ENCODE results near the gene DNM3. TPM values are rescaled to one million over a fixed set of nuclear protein-coding genes. Genes with fewer than 3 reads are reported as not detected.
A peak's percentile ranks its signal among the peaks of the same experiment; 100 is the strongest.

Gene DNM3
- total RNA-seq, 1 donor from 2014 or later: 1.7 TPM

GRCh38 chr1:172215006-172215405, 373.7 kb downstream of the DNM3 start:
- DNase-seq (no peak), ATAC-seq (ENCODE audit: poor library complexity) (no peak)
- intact Hi-C loops (cut with DNase I): no loop called here

DNA sequence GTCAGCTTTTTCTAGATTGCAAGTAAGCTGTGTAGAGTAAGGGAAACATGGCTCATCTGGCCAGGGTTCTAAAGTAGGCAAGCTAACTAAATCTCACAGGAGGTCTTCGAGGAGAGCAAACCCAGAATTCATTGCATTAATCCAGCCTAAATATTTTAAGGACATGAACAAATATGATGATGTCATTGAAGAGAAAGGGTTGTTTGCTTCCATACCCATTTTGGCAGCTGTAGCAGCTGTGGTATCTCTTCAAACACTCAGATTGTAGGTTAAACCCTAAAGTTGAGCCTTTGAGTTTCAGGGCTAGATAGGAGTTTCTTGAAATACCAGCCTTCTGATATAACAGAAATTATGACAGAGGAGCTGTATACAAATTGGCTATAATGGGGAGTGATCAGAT, 378.7 kb downstream of the DNM3 start:
- intact Hi-C loops (cut with DNase I): no loop called here
- no peak for DNase-seq
- ATAC-seq (ENCODE audit: poor library complexity): no peak

DNA sequence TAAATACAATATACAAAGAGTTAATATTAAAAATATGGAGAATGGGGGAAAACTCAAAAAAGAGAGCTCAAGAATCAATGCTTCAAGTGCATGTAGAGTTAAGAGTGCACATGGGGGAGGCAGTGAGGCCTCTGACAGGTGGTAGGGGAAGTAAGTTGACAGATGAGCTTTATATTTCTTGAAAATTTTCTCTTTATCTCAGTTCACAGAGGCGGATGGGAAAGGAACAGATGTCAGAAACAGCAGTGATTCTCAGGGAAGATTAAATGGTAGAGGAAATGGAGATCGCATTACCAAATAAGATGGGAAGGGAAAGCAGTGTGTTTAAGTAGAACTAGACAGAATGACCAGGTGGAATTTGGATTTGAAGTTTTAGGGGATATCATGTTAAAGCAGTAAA, 379.1 kb downstream of the DNM3 start:
- intact Hi-C loops (cut with DNase I): no loop called here
- DNase-seq (no peak), ATAC-seq (ENCODE audit: poor library complexity) (no peak)

- DNase-seq: no peak
- ATAC-seq (ENCODE audit: poor library complexity): no peak
- intact Hi-C loops (cut with DNase I): no loop called here
Observed at GRCh38 chr1:172221436-172221835, 380.1 kb downstream of the DNM3 start.

DNA sequence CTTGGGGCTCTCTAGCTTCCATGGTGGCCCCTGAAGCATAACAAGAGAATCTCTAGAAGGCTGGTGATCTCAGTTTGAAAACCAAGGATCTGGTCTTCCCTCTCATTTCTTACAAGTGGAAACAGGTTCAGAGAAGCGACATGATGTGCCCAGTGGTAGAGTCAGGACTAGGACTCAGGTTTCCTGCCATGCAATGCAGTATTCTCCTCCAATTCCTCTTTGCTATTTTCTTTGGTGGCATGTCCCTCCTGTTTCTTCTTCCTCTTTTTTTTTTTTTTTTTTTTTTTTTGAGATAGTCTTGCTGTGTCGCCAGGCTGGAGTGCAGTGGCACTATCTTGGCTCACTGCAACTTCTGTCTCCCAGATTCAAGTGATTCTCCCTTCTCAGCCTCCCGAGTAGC, 383.6 kb downstream of the DNM3 start:
- no peak for ATAC-seq (ENCODE audit: poor library complexity)
- intact Hi-C loops (cut with DNase I): no loop called here
- DNase-seq: no peak

- no peak for ATAC-seq (ENCODE audit: poor library complexity)
- no peak for DNase-seq
- intact Hi-C loops (cut with DNase I): no loop called here
Observed at GRCh38 chr1:172229942-172230341, 388.6 kb downstream of the DNM3 start.

GRCh38 chr1:172230526-172230925, 389.2 kb downstream of the DNM3 start:
- ATAC-seq (ENCODE audit: poor library complexity) (no peak), DNase-seq (no peak)
- intact Hi-C loops (cut with DNase I): no loop called here

- DNase-seq (no peak), ATAC-seq (ENCODE audit: poor library complexity) (no peak)
- intact Hi-C loops (cut with DNase I): no loop called here
Observed at GRCh38 chr1:172236958-172237357, 395.7 kb downstream of the DNM3 start.

GRCh38 chr1:172238158-172238557, 396.9 kb downstream of the DNM3 start:
- ATAC-seq (ENCODE audit: poor library complexity) (no peak), DNase-seq (no peak)
- intact Hi-C loops (cut with DNase I): no loop called here

DNA sequence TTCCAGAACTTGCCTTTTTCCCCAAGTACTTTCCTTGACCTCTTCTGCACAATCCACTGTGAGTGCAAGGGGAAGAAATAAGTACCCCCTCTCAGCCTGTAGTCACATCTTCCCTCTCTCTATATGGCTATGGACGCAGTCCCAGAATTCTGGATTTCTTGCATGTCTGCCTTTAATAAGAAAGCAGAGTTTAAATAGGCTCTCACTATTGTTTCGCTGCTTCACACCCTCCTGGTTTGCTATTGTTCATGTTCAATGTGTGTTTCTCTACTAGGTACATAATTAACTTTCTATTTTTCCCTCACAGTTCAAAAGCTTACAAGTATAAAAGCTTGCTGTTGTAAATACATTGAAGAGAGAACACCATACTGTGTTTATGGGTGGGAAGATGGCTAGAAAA, 397.7 kb downstream of the DNM3 start:
- intact Hi-C loops (cut with DNase I): no loop called here
- no peak for DNase-seq
- ATAC-seq (ENCODE audit: poor library complexity): no peak

- ATAC-seq (ENCODE audit: poor library complexity) (peak; percentile 38), DNase-seq (no peak)
- intact Hi-C loops (cut with DNase I): no loop called here
Observed at GRCh38 chr1:172239901-172240300, 398.6 kb downstream of the DNM3 start.

GRCh38 chr1:172241540-172241939, 400.2 kb downstream of the DNM3 start:
- no peak for ATAC-seq (ENCODE audit: poor library complexity)

DNA sequence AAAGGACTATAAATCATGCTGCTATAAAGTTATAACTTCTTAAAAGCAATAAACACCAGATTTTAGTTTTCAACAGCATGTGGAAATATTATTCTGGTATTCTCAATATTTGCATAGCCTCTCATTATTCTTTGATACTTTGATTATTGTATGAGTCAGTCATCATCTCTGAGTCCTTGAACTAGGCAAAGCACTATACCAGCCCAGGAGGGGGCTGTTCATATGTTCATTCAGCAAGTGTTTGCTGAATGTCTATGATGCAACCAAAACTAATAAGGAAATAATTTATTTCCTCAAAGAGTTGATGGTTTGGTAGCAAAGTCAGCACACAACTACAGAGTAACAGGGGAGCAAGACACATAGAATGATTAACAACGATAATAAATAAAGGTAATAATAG, 403.6 kb downstream of the DNM3 start:
- ATAC-seq (ENCODE audit: poor library complexity) (no peak), DNase-seq (no peak)
- intact Hi-C loops (cut with DNase I): loop anchor here (1.0 kb wide), 1 partner anchor 17 kb away; no protein-coding TSS in a partner anchor

More at GRCh38 chr1:172241540-172241939, 400.2 kb downstream of the DNM3 start:
- no peak for DNase-seq
- intact Hi-C loops (cut with DNase I): no loop called here

DNA sequence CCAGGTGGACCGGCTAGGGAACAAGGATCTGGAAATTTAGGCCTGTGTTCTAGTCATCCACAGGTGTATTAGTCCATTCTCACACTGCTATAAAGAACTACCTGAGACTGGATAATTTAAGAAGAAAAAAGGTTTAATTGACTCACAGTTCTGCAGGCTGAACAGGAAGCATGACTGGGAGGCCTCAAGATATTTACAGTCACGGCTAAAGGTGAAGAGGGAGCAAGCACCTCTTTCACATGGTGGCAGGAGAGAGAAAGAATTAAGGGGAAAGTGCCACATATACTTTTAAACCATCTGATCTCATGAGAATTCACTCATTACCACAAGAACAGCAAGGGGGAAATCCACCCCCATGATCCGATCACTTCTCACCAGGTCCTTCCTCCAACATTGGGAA, 404.5 kb downstream of the DNM3 start:
- ATAC-seq (ENCODE audit: poor library complexity): no peak
- intact Hi-C loops (cut with DNase I): loop anchor here (1.0 kb wide), 1 partner anchor 17 kb away; no protein-coding TSS in a partner anchor

GRCh38 chr1:172246521-172247390, 405.5 kb downstream of the DNM3 start:
- intact Hi-C loops (cut with DNase I): no loop called here
- no peak for ATAC-seq (ENCODE audit: poor library complexity)
- no peak for DNase-seq

More for the DNA sequence above, 404.5 kb downstream of the DNM3 start:
- DNase-seq: no peak

- no peak for ATAC-seq (ENCODE audit: poor library complexity)
- intact Hi-C loops (cut with DNase I): no loop called here
- no peak for DNase-seq
Observed at GRCh38 chr1:172251486-172251885, 410.2 kb downstream of the DNM3 start.

GRCh38 chr1:172252321-172252720, 411.0 kb downstream of the DNM3 start:
- ATAC-seq (ENCODE audit: poor library complexity): no peak
- no peak for DNase-seq
- intact Hi-C loops (cut with DNase I): no loop called here

DNA sequence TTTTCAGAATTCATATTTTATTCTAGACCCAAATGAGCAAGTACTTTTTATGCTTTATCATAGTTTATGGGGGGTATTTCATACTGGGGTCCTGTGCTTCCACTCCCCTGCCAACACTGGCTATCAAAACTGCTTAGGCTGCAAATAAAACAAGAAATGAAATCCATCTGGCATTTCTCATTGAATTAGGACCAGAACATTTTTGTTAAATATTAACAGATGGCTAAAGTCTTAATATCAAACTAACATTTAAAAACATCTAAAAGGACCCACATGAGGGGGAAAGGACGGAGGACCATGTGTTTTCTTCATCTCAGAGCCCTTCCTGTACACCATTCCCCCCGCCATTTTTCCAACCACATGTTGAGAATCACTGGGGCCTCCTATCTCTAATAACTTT, 411.7 kb downstream of the DNM3 start:
- intact Hi-C loops (cut with DNase I): no loop called here
- DNase-seq (no peak), ATAC-seq (ENCODE audit: poor library complexity) (no peak)

DNA sequence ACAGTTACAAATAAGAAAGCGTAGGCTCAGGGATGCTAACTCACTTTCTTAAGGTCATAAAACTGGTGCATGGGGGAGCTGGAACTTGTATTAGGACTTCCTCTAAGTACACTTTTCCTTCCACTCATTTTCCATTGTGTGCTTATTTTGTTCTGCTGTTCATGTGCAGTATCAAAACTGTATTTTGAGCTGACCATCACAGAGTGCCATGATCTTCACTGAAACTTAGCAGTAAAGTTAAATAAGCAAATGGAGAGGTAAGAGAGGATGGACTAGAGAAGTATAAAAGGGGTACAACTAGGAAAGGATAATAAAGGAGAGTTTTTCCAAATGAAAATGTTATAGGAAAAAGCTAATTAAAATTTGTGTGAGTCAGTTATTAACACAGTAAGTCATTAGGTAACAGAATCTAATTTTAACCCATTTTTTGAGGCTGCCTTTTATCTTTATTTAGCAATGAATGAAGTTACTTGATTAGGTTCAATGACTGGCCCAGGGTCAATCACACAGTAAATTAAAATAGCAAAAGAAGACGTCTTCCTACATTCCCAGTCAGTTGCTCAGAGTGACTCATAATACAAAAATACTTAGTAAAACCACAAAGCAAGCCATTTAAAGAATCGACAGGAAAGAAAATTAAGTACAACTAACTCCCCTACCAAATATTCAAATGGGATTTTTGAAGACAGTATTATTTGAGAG, 413.4 kb downstream of the DNM3 start:
- ATAC-seq (ENCODE audit: poor library complexity) (no peak), DNase-seq (no peak)
- intact Hi-C loops (cut with DNase I): no loop called here

DNA sequence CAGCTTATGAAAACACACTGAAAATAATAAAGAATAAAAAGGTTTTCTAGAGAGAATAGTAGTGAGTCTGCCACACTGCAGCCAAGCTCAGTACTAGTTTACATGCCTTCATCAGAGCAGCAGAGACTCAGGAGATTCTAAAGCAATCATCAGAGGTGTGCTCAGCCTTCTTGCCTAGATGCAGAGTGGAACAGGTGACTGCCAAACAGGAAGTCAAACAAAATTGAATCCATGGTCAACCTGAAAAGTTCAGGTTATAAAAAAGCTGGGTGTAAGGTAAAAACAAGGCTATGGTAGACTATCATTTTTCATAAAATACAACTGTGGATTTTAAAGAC, 413.9 kb downstream of the DNM3 start:
- no peak for DNase-seq
- ATAC-seq (ENCODE audit: poor library complexity): no peak
- intact Hi-C loops (cut with DNase I): no loop called here
